K562 (cell line): ENCODE data around the gene GNPTAB. TPM values are rescaled to one million over a fixed set of nuclear protein-coding genes. Genes with fewer than 3 reads are reported as not detected.

Experiments used
- ATAC-seq: fragments of 200-7000 bp; cut with Tn5 transposase; 3 replicates; pipeline ENCODE4 v1.9.1; 2020; ENCODE audit warnings: moderate library complexity
- BruUV-seq: library from RNA; stranded (reverse); fragments of 400-500 nt; replicated peaks from 2 replicates; lab custom pipeline; 2021; lab: Mats Ljungman, UMichigan
- CTCF ChIA-PET: fragments of 300-600 bp; formaldehyde crosslinking; extraction: SDS; loops from one replicate; lab custom pipeline; 2021; ENCODE audit warnings: low intra/inter-chr PET ratio; lab: Yijun Ruan, JAX
- POLR2A ChIA-PET: fragments of 300-600, 350-650 bp; sonication (Branson Sonifier 250); formaldehyde crosslinking; extraction: SDS; loops from one replicate; lab custom pipeline; 2021; ENCODE audit warnings: antibody characterized with exemption, inconsistent platforms; lab: Yijun Ruan, JAX
- DNase-seq, 4 experiments: peaks; one replicate each; pipeline versions ENCODE4 v3.0.0 to v3.0.0-alpha.2; 2011 to 2018; ENCODE audit warnings: low spot score in 3 of 4, mixed read lengths in 3 of 4; ENCODE audit errors: extremely low read depth in 1 of 4
- FAIRE-seq: peaks from 2 replicates; lab custom pipeline; 2011; peaks lifted over from hg19 to GRCh38; lab: Jason Lieb, UNC
- H2AFZ ChIP-seq: 2 replicates; pipeline ENCODE4 v1.6.0; 2011; ENCODE audit warnings: low read depth, low read length, control low read depth, inconsistent platforms
- H3K27ac ChIP-seq: fragments of 200-600 bp; 3 replicates; pipeline ENCODE4 v1.8.0; 2011; ENCODE audit warnings: low read depth, mild to moderate bottlenecking, control low read depth, inconsistent platforms, low read length, moderate library complexity, mixed read lengths; ENCODE audit errors: extremely low read depth
- H3K27me3 ChIP-seq, 2 experiments: fragments of 300-600 bp in 1 of 2; 2 replicates in 1 of 2; 3 replicates in 1 of 2; pipeline versions ENCODE4 v1.6.0 to v1.8.0; 2011; ENCODE audit warnings: inconsistent platforms in 2 of 2, low read length in 2 of 2, mild to moderate bottlenecking in 1 of 2, mixed read lengths in 1 of 2, moderate library complexity in 1 of 2; ENCODE audit not compliant: control insufficient read depth in 2 of 2, insufficient read depth in 2 of 2
- H3K36me3 ChIP-seq: fragments of 300-600 bp; 3 replicates; pipeline ENCODE4 v1.8.0; 2011; ENCODE audit warnings: mild to moderate bottlenecking, low read length, inconsistent platforms; ENCODE audit not compliant: control insufficient read depth, insufficient read depth
- H3K4me1 ChIP-seq, 2 experiments: fragments of 200-600 bp in 1 of 2; replicated peaks in 1 of 2; 2 replicates in 1 of 2; 3 replicates in 1 of 2; pipeline versions ENCODE4 v1.5.1 to v1.8.0; 2011; ENCODE audit warnings: inconsistent platforms in 2 of 2, low read length in 2 of 2, mild to moderate bottlenecking in 1 of 2, mixed read lengths in 1 of 2, moderate library complexity in 1 of 2; ENCODE audit not compliant: control insufficient read depth in 2 of 2, insufficient read depth in 2 of 2
- H3K4me2 ChIP-seq: 2 replicates; pipeline ENCODE4 v1.6.1; 2011; ENCODE audit warnings: low read length, control low read depth, inconsistent platforms, mixed read lengths; ENCODE audit not compliant: insufficient read depth
- H3K4me3 ChIP-seq: fragments of 200-600 bp; sonication (generic), shearing (Covaris generic); 2 replicates; pipeline ENCODE4 v1.5.1; 2016; ENCODE audit warnings: control low read depth, inconsistent platforms
- H3K79me2 ChIP-seq: fragments of 200-600 bp; 3 replicates; pipeline ENCODE4 v1.8.0; 2011; ENCODE audit warnings: low read length, inconsistent platforms; ENCODE audit not compliant: control insufficient read depth, insufficient read depth
- H3K9ac ChIP-seq, 2 experiments: 2 replicates each; pipeline versions ENCODE4 v1.6.0 to v1.6.1; 2011; ENCODE audit warnings: low read depth in 2 of 2, low read length in 2 of 2, control low read depth in 1 of 2, inconsistent platforms in 1 of 2, mild to moderate bottlenecking in 1 of 2, mixed read lengths in 1 of 2; ENCODE audit not compliant: insufficient read depth in 1 of 2
- H3K9me1 ChIP-seq: one replicate; pipeline ENCODE4 v1.6.0; 2011; ENCODE audit warnings: inconsistent platforms, mild to moderate bottlenecking, low read length, moderate library complexity; ENCODE audit not compliant: control insufficient read depth, insufficient read depth
- H3K9me3 ChIP-seq: replicated peaks from 2 replicates; pipeline ENCODE4 v1.5.1; 2011; ENCODE audit warnings: low read depth, low read length, inconsistent platforms; ENCODE audit not compliant: control insufficient read depth, insufficient read depth
- H4K20me1 ChIP-seq: replicated peaks from 2 replicates; pipeline ENCODE4 v1.6.1; 2011; ENCODE audit warnings: low read length, inconsistent platforms, mixed read lengths; ENCODE audit not compliant: control insufficient read depth, insufficient read depth
- ATF2 ChIP-seq: sonication (generic); formaldehyde crosslinking; IDR thresholded peaks from 2 replicates; pipeline ENCODE4 v1.8.1; 2022; ENCODE audit warnings: missing genetic modification reagents
- ATF4 ChIP-seq: fragments of 450-650 bp; formaldehyde crosslinking; IDR thresholded peaks from 2 replicates; pipeline ENCODE4 v1.4.0; 2022; ENCODE audit warnings: mild to moderate bottlenecking, moderate library complexity
- CBX3 ChIP-seq, 2 experiments: IDR thresholded peaks; 1 replicate in 1 of 2; 2 replicates in 1 of 2; pipeline ENCODE4 v1.6.1; 2012; ENCODE audit warnings: inconsistent platforms in 2 of 2, low read length in 2 of 2, borderline replicate concordance in 1 of 2, control low read depth in 1 of 2
- CXXC5 ChIP-seq: fragments of 250-450 bp; sonication (Bioruptor Pico); IDR thresholded peaks from 2 replicates; pipeline ENCODE4 v1.8.0; 2022; ENCODE audit warnings: inconsistent platforms, mild to moderate bottlenecking, moderate library complexity
- PHTF2 ChIP-seq: fragments of 250-450 bp; sonication (Bioruptor Pico); IDR thresholded peaks from 2 replicates; pipeline ENCODE4 v1.5.0; 2021; ENCODE audit warnings: mild to moderate bottlenecking
- PTRF ChIP-seq: fragments of 450-650 bp; IDR thresholded peaks from 2 replicates; pipeline ENCODE4 v1.6.1; 2016; ENCODE audit warnings: mild to moderate bottlenecking, missing genetic modification characterization, missing compliant biosample characterization
- PTTG1 ChIP-seq: fragments of 450-650 bp; IDR thresholded peaks from 2 replicates; pipeline ENCODE4 v1.6.1; 2016; ENCODE audit warnings: low read depth, mild to moderate bottlenecking, missing genetic modification characterization, missing compliant biosample characterization
- RBM39 ChIP-seq: fragments of 200-400 bp; formaldehyde crosslinking; optimal IDR thresholded peaks from 2 replicates; pipeline ENCODE3; 2018; ENCODE audit warnings: low read depth, low read length
- XRCC5 ChIP-seq: fragments of 200-400 bp; formaldehyde crosslinking; IDR thresholded peaks from 2 replicates; pipeline ENCODE4 v1.6.1; 2017; ENCODE audit warnings: low read depth, mild to moderate bottlenecking, low read length
- ZMIZ1 ChIP-seq, 2 experiments: fragments of 150-350 bp in 1 of 2; IDR thresholded peaks; 2 replicates each; pipeline ENCODE4 v1.6.1; 2012 to 2016; ENCODE audit warnings: low read depth in 2 of 2, low read length in 2 of 2, mild to moderate bottlenecking in 1 of 2, moderate library complexity in 1 of 2
- ZNF124 ChIP-seq: sonication (generic); formaldehyde crosslinking; IDR thresholded peaks from 2 replicates; pipeline ENCODE4 v1.8.1; 2022; ENCODE audit warnings: missing genetic modification reagents
- in situ Hi-C: fragments of 300-500 bp; cut with MboI; formaldehyde crosslinking; loops from 4 replicates; pipeline ENCODE4 v1.15.0; 2018; ENCODE audit warnings: inconsistent platforms, mixed read lengths
- intact Hi-C: fragments of 100-400 bp; cut with micrococcal nuclease; formaldehyde crosslinking; loops from 2 replicates; pipeline ENCODE4 v1.14.2; 2022
- polyA plus RNA-seq, 8 experiments: library from polyadenylated mRNA; depleted of rRNA in 4 of 8; stranded (reverse) in 5 of 8; unstranded in 3 of 8; fragments of >200 nt; fragmentation: Nextera tagmentation in 2 of 8; fragmentation: Illumina TruSeq in 1 of 8; extraction: Ambion mirVana in 2 of 8; extraction: Trizol in 1 of 8; gene quantifications; 2 replicates each; pipeline versions ENCODE4 v1.2.1 to v1.2.3, GENCODE V29; 2011 to 2014; ENCODE audit warnings: inconsistent platforms in 1 of 8, missing spikeins in 1 of 8
- total RNA-seq, 7 experiments: library from RNA; depleted of rRNA in 6 of 7; stranded (reverse); fragments of >200 nt in 6 of 7; fragmentation: Illumina TruSeq in 2 of 7; extraction: Trizol in 2 of 7; gene quantifications; 2 replicates each; pipeline versions ENCODE4 v1.2.1 to v1.2.3, GENCODE V29; 2011 to 2021; ENCODE audit warnings: low replicate concordance in 1 of 7
- TF ChIP-seq, protein P1 (sequence below): fragments of 250-450 bp; sonication (Bioruptor Pico); IDR thresholded peaks from 2 replicates; pipeline ENCODE4 v1.4.0; 2020

GNPTAB gene
- total and polyA plus RNA-seq, 9 of the 15 experiments (the other 6 are each of a cell fraction or from before 2014, with no cell fraction given) = 5.9 to 23.2 (median 19.3) TPM

- H3K36me3 ChIP-seq = peaks cover 85% of the 10 kb centered on the region
- peaks cover 0 to 2% of the 10 kb centered on the region in 2 experiments; a peak in 1 of 5 replicates for H3K4me1 ChIP-seq
- intact Hi-C loops = no loop called here
- no peak overlapping the region for H3K9ac ChIP-seq
- ATAC-seq (no peak), FAIRE-seq (no peak), DNase-seq (no peak)
- H2AFZ ChIP-seq = no peak overlapping the region
- in situ Hi-C loops = no loop called here
- no peaks in the 10 kb centered on the region for H3K9me1 ChIP-seq
- ChIA-PET POLR2A (interaction anchor here (0.7 to 0.9 kb wide), 3 partner anchors 15 to 699 kb away, joined by 3 to 5 read pairs (median 3); no protein-coding TSS in a partner anchor), CTCF (no interaction called here)
- H3K79me2 ChIP-seq = peaks cover 17% of the 10 kb centered on the region
- no peak overlapping the region for H3K4me3 ChIP-seq
- BruUV-seq = no TSS peak
- H4K20me1 ChIP-seq = no peaks in the 10 kb centered on the region
- no peaks in the 10 kb centered on the region for H3K27me3 ChIP-seq
- no peaks in the 10 kb centered on the region for H3K9me3 ChIP-seq
- no peak overlapping the region for H3K4me2 ChIP-seq
- H3K27ac ChIP-seq = no peak overlapping the region
- no peak for TF ChIP-seq CXXC5
- TF ChIP-seq RBM39 = no peak
- no peak for TF ChIP-seq PTTG1 (tag)
- no peak for TF ChIP-seq XRCC5
- TF ChIP-seq ATF2 = no peak
- TF ChIP-seq, protein P1, sequence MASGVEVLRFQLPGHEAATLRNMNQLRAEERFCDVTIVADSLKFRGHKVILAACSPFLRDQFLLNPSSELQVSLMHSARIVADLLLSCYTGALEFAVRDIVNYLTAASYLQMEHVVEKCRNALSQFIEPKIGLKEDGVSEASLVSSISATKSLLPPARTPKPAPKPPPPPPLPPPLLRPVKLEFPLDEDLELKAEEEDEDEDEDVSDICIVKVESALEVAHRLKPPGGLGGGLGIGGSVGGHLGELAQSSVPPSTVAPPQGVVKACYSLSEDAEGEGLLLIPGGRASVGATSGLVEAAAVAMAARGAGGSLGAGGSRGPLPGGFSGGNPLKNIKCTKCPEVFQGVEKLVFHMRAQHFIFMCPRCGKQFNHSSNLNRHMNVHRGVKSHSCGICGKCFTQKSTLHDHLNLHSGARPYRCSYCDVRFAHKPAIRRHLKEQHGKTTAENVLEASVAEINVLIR = no peak
- no peak for TF ChIP-seq ATF4 (CRISPR knock-in tag)
- no peak for TF ChIP-seq PHTF2 (CRISPR knock-in tag)
- TF ChIP-seq ZNF124 (CRISPR knock-in tag) = no peak
- TF ChIP-seq PTRF = no peak
- TF ChIP-seq CBX3 (IDR thresholded peaks at IDR 0.05; ENCODE audit: borderline replicate concordance in 1 of 2, low read length in 2 of 2) = no peak
- TF ChIP-seq ZMIZ1 (IDR thresholded peaks at IDR 0.05; ENCODE audit: low read depth in 2 of 2, low read length in 2 of 2) = no peak
These were observed 110.6 kb downstream of the GNPTAB start for GRCh38 chr12:101720118-101720517.
